ENCODE results near the gene COBLL1. TPM values are rescaled to one million over a fixed set of nuclear protein-coding genes. Genes with fewer than 3 reads are reported as not detected.

Gene COBLL1
- total RNA-seq, 1 experiment from 2014 or later: 47.0 TPM

DNA sequence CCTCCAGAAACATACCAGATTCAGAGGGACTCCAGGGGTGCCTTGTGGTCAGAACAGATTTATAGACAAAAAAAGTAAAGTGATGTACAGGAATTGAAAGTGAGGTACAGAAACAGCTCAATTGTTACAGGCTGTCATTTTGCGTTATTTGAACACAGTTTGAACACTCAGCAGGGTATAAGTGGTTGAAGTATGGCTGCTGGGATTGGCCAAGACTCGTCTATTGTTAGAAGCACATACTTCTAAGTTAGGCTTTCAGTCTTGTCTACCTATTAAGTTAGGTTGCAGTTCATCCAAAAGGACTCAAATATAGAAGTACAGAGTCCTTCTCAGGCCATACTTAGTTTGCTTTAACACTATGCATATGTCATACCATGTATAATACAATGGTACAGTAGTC, 199.4 kb downstream of the COBLL1 start:
- no peaks in the 10 kb centered on the region for H3K36me3 Mint-ChIP-seq (ENCODE audit: insufficient read depth, unreplicated experiment)
- H3K4me1 Mint-ChIP-seq (ENCODE audit: insufficient read depth, unreplicated experiment): no peaks in the 10 kb centered on the region
- H3K4me3 Mint-ChIP-seq (ENCODE audit: unreplicated experiment): no peak overlapping the region
- DNase-seq (ENCODE audit: unreplicated experiment): no peak
- H3K27me3 Mint-ChIP-seq (ENCODE audit: insufficient read depth, unreplicated experiment): no peaks in the 10 kb centered on the region
- BruUV-seq (replicated peaks): no TSS peak
- no peak overlapping the region for H3K27ac Mint-ChIP-seq (ENCODE audit: low read depth, unreplicated experiment)
- TF ChIP-seq, protein P1, sequence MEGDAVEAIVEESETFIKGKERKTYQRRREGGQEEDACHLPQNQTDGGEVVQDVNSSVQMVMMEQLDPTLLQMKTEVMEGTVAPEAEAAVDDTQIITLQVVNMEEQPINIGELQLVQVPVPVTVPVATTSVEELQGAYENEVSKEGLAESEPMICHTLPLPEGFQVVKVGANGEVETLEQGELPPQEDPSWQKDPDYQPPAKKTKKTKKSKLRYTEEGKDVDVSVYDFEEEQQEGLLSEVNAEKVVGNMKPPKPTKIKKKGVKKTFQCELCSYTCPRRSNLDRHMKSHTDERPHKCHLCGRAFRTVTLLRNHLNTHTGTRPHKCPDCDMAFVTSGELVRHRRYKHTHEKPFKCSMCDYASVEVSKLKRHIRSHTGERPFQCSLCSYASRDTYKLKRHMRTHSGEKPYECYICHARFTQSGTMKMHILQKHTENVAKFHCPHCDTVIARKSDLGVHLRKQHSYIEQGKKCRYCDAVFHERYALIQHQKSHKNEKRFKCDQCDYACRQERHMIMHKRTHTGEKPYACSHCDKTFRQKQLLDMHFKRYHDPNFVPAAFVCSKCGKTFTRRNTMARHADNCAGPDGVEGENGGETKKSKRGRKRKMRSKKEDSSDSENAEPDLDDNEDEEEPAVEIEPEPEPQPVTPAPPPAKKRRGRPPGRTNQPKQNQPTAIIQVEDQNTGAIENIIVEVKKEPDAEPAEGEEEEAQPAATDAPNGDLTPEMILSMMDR (IDR thresholded peaks at IDR 0.05; ENCODE audit: unreplicated experiment): no peak
- no peaks in the 10 kb centered on the region for H3K9me3 Mint-ChIP-seq (ENCODE audit: unreplicated experiment)
- intact Hi-C loops (cut with micrococcal nuclease): no loop called here
- POLR2A ChIA-PET: interaction anchor here (0.6 kb wide), 1 partner anchor 61 kb away, joined by 3 read pairs; no protein-coding TSS in a partner anchor
- CTCF ChIA-PET: interaction anchor here (0.6 kb wide), 1 partner anchor 9 kb away, joined by 3 read pairs; no protein-coding TSS in a partner anchor

Other genes with a start within 250 kb of the COBLL1 start
- 1.5 and 2.0 TPM in 2 replicates for gene GRB14, start 220.3 kb downstream of the COBLL1 start, total RNA-seq (2022)
- not detected in 2 replicates for gene SLC38A11, start 113.7 kb upstream of the COBLL1 start, total RNA-seq (2022)

All from MCF 10A (cell line).